ENCODE data around the gene MSS51.

The MSS51 gene

GRCh38 chr10:73433538-73433867 lies at the start of gene MSS51:
Gene MSS51 (minus strand): TSS chr10:73433561. CDS start chr10:73428284, 5,277 bp downstream.
- DNase-seq (ENCODE audit: insufficient read length, low spot score) (no peak), FAIRE-seq (no peak)
- TF ChIP-seq CTCF (IDR thresholded peaks at IDR 0.05; ENCODE audit: insufficient read depth, missing control alignments): no peak

- no peak for DNase-seq (ENCODE audit: insufficient read length, low spot score)
- no peak for TF ChIP-seq CTCF (IDR thresholded peaks at IDR 0.05; ENCODE audit: insufficient read depth, missing control alignments)
- no peak for FAIRE-seq
Measured at GRCh38 chr10:73480158-73480557, 46.8 kb upstream of the MSS51 start.

GRCh38 chr10:73478636-73479035 lies 45.3 kb upstream of the MSS51 start:
- FAIRE-seq (peak; percentile 25), DNase-seq (ENCODE audit: insufficient read length, low spot score) (no peak)
- TF ChIP-seq CTCF (IDR thresholded peaks at IDR 0.05; ENCODE audit: insufficient read depth, missing control alignments): no peak

- TF ChIP-seq CTCF (IDR thresholded peaks at IDR 0.05; ENCODE audit: insufficient read depth, missing control alignments): no peak
- FAIRE-seq: no peak
- DNase-seq (ENCODE audit: insufficient read length, low spot score): no peak
Measured at GRCh38 chr10:73471226-73471625, 37.9 kb upstream of the MSS51 start.

- FAIRE-seq: no peak
- no peak for DNase-seq (ENCODE audit: insufficient read length, low spot score)
Measured at GRCh38 chr10:73469579-73469978, 36.2 kb upstream of the MSS51 start.

GRCh38 chr10:73467206-73467605 lies 33.8 kb upstream of the MSS51 start:
- no peak for DNase-seq (ENCODE audit: insufficient read length, low spot score)
- FAIRE-seq: no peak
- TF ChIP-seq CTCF (IDR thresholded peaks at IDR 0.05; ENCODE audit: insufficient read depth, missing control alignments): no peak

More at GRCh38 chr10:73469579-73469978, 36.2 kb upstream of the MSS51 start:
- no peak for TF ChIP-seq CTCF (IDR thresholded peaks at IDR 0.05; ENCODE audit: insufficient read depth, missing control alignments)

GRCh38 chr10:73465978-73466726 lies 32.8 kb upstream of the MSS51 start:
- FAIRE-seq: no peak
- no peak for DNase-seq (ENCODE audit: insufficient read length, low spot score)
- TF ChIP-seq CTCF (IDR thresholded peaks at IDR 0.05; ENCODE audit: insufficient read depth, missing control alignments): no peak
